Measurements from ENCODE around the gene PROK2.

GRCh38 chr3:71800023-71800422 is 15.1 kb upstream of the PROK2 start:
- TF ChIP-seq EZH2 (IDR thresholded peaks at IDR 0.05; ENCODE audit: insufficient read depth, low read length) (no peak), CTCF (IDR thresholded peaks at IDR 0.05; ENCODE audit: insufficient read depth, low read depth, low read length) (no peak)

All from astrocyte (in vitro differentiated cells and primary cell).